GM12878 (cell line): Measurements from ENCODE around the gene COL17A1. TPM values are rescaled to one million over a fixed set of nuclear protein-coding genes. Genes with fewer than 3 reads are reported as not detected.
A peak's percentile ranks its signal among the peaks of the same experiment; 100 is the strongest.

ENCODE experiments used
- ATAC-seq: fragments of 200-7000 bp; cut with Tn5 transposase; 3 replicates; pipeline ENCODE4 v1.9.1; 2020; ENCODE audit warnings: mild to moderate bottlenecking, moderate library complexity
- BruUV-seq: library from RNA; stranded (reverse); fragments of 400-500 nt; replicated peaks from 2 replicates; lab custom pipeline; 2021; lab: Mats Ljungman, UMichigan
- CTCF ChIA-PET: fragments of 300-600 bp; sonication (Branson Sonifier 250); formaldehyde crosslinking; extraction: SDS; loops from one replicate; lab custom pipeline; 2021; ENCODE audit warnings: inconsistent platforms; lab: Yijun Ruan, JAX
- POLR2A ChIA-PET: fragments of 350-600 bp; formaldehyde crosslinking; extraction: SDS; loops from one replicate; lab custom pipeline; 2021; ENCODE audit warnings: inconsistent platforms; lab: Charles Lee
- RAD21 ChIA-PET: fragments of 300-600 bp; sonication (Branson Sonifier 250); formaldehyde crosslinking; loops from one replicate; lab custom pipeline; 2023; ENCODE audit warnings: antibody characterized with exemption; ENCODE audit not compliant: unreplicated experiment; lab: Charles Lee
- SMC1A ChIA-PET: fragments of 300-600 bp; sonication (Branson Sonifier 250); formaldehyde crosslinking; loops from one replicate; lab custom pipeline; 2023; ENCODE audit not compliant: unreplicated experiment, uncharacterized antibody; lab: Charles Lee
- DNase-seq: peaks from one replicate; pipeline ENCODE4 v3.0.0-alpha.2; 2011; ENCODE audit warnings: low read depth, low spot score
- FAIRE-seq: peaks from 3 replicates; lab custom pipeline; 2011; peaks lifted over from hg19 to GRCh38; lab: Jason Lieb, UNC
- H2AFZ ChIP-seq: 2 replicates; pipeline ENCODE4 v1.6.0; 2011; ENCODE audit warnings: low read depth, low read length, control low read depth; ENCODE audit not compliant: control insufficient read depth
- H3K27ac ChIP-seq: 2 replicates; pipeline ENCODE4 v1.5.1; 2011; ENCODE audit warnings: control low read depth; ENCODE audit not compliant: control insufficient read depth, insufficient read depth
- H3K27me3 ChIP-seq, 2 experiments: replicated peaks in 1 of 2; 2 replicates each; pipeline versions ENCODE4 v1.6.0 to v1.6.1; 2011; ENCODE audit warnings: low read length in 1 of 2; ENCODE audit not compliant: control insufficient read depth in 2 of 2, insufficient read depth in 2 of 2
- H3K36me3 ChIP-seq, 2 experiments: 2 replicates each; pipeline ENCODE4 v1.5.1; 2011; ENCODE audit warnings: low read length in 1 of 2; ENCODE audit not compliant: control insufficient read depth in 2 of 2, insufficient read depth in 2 of 2
- H3K4me1 ChIP-seq: 2 replicates; pipeline ENCODE4 v1.6.1; 2011; ENCODE audit warnings: mild to moderate bottlenecking, low read length, moderate library complexity, mixed read lengths; ENCODE audit not compliant: control insufficient read depth, insufficient read depth
- H3K4me2 ChIP-seq: 2 replicates; pipeline ENCODE4 v1.6.0; 2011; ENCODE audit warnings: control low read depth; ENCODE audit not compliant: control insufficient read depth, insufficient read depth
- H3K4me3 ChIP-seq: fragments of 200-600 bp; sonication (generic); 2 replicates; pipeline ENCODE4 v1.5.1; 2016
- H3K79me2 ChIP-seq: 2 replicates; pipeline ENCODE4 v1.6.0; 2011; ENCODE audit warnings: low read length; ENCODE audit not compliant: control insufficient read depth, insufficient read depth
- H3K9ac ChIP-seq: 2 replicates; pipeline ENCODE4 v1.8.0; 2011; ENCODE audit warnings: low read length, control low read depth, mixed read lengths; ENCODE audit not compliant: control insufficient read depth, insufficient read depth
- H3K9me3 ChIP-seq: replicated peaks from 3 replicates; pipeline ENCODE4 v1.5.1; 2011; ENCODE audit warnings: mild to moderate bottlenecking, low read length; ENCODE audit not compliant: control insufficient read depth, insufficient read depth
- H4K20me1 ChIP-seq: 2 replicates; pipeline ENCODE4 v1.6.0; 2011; ENCODE audit not compliant: control insufficient read depth, insufficient read depth
- ATF2 ChIP-seq: IDR thresholded peaks from 2 replicates; pipeline ENCODE4 v1.6.1; 2012; ENCODE audit warnings: low read length, inconsistent platforms
- CHD1 ChIP-seq: IDR thresholded peaks from 2 replicates; pipeline ENCODE4 v1.6.1; 2012; ENCODE audit warnings: low read depth, low read length, improper control_type of control experiment
- E2F4 ChIP-seq: IDR thresholded peaks from 2 replicates; pipeline ENCODE4 v1.6.1; 2012; ENCODE audit warnings: low read depth, low read length, improper control_type of control experiment
- EP300 ChIP-seq, 2 experiments: fragments of 150-350 bp in 1 of 2; IDR thresholded peaks; 2 replicates each; pipeline ENCODE4 v1.6.1; 2011 to 2012; ENCODE audit warnings: low read depth in 2 of 2, low read length in 2 of 2, borderline replicate concordance in 1 of 2, improper control_type of control experiment in 1 of 2, inconsistent platforms in 1 of 2; ENCODE audit not compliant: control insufficient read depth in 1 of 2
- HDAC6 ChIP-seq: fragments of 200-600 bp; sonication (generic); IDR thresholded peaks from one replicate; pipeline ENCODE4 v1.8.0; 2017; ENCODE audit warnings: antibody characterized with exemption; ENCODE audit not compliant: unreplicated experiment
- IRF3 ChIP-seq: fragments of 450-650 bp; IDR thresholded peaks from 2 replicates; pipeline ENCODE4 v1.6.1; 2014; ENCODE audit warnings: mild to moderate bottlenecking
- IRF4 ChIP-seq: IDR thresholded peaks from 2 replicates; pipeline ENCODE4 v1.6.1; 2011; ENCODE audit warnings: low read depth, low read length
- MAX ChIP-seq: IDR thresholded peaks from 2 replicates; pipeline ENCODE4 v1.6.1; 2012; ENCODE audit warnings: low read depth, low read length, improper control_type of control experiment
- POLR2A ChIP-seq: IDR thresholded peaks from 2 replicates; pipeline ENCODE4 v1.6.1; 2011; ENCODE audit warnings: low read depth, mild to moderate bottlenecking, low read length
- POU2F2 ChIP-seq: IDR thresholded peaks from 3 replicates; pipeline ENCODE4 v1.6.1; 2011; ENCODE audit warnings: low read depth, mild to moderate bottlenecking, low read length, borderline replicate concordance
- PRDM15 ChIP-seq: fragments of 450-650 bp; formaldehyde crosslinking; IDR thresholded peaks from 2 replicates; pipeline ENCODE4 v1.4.0; 2020; ENCODE audit warnings: mild to moderate bottlenecking, moderate library complexity
- SMAD1 ChIP-seq: fragments of 450-650 bp; IDR thresholded peaks from 2 replicates; pipeline ENCODE4 v1.6.1; 2018; ENCODE audit warnings: mild to moderate bottlenecking, low read depth; ENCODE audit not compliant: partially characterized antibody
- SUZ12 ChIP-seq: fragments of 200-600 bp; sonication (generic); IDR thresholded peaks from one replicate; pipeline ENCODE4 v1.6.1; 2018; ENCODE audit warnings: antibody characterized with exemption, mild to moderate bottlenecking; ENCODE audit not compliant: unreplicated experiment
- WGBS: methylation state at CpG from one replicate; pipeline ENCODE4 v1.1.6; 2016; ENCODE audit warnings: low lambda C conversion rate; ENCODE audit not compliant: insufficient replicate concordance, insufficient coverage; ENCODE audit errors: missing lambda C conversion rate; 5-methylcytosine and 5-hydroxymethylcytosine counted together
- in situ Hi-C: fragments of 300-500 bp; cut with MboI; formaldehyde crosslinking; loops from 9 replicates; pipeline ENCODE4 v1.14.3; 2018; ENCODE audit warnings: mixed read lengths
- intact Hi-C: fragments of 100-400 bp; cut with micrococcal nuclease; formaldehyde crosslinking; loops from one replicate; pipeline ENCODE4 v1.14.2; 2022; ENCODE audit not compliant: unreplicated experiment
- polyA plus RNA-seq, 11 experiments: library from polyadenylated mRNA; depleted of rRNA in 4 of 11; unstranded in 6 of 11; stranded (reverse) in 5 of 11; fragments of >200 nt; fragmentation: Nextera tagmentation in 4 of 11; fragmentation: Illumina TruSeq in 1 of 11; extraction: Ambion mirVana in 4 of 11; extraction: Trizol in 1 of 11; gene quantifications; 1 replicate in 1 of 11; 2 replicates in 10 of 11; pipeline versions ENCODE4 v1.2.1 to v1.2.3, GENCODE V29; 2011 to 2016; ENCODE audit warnings: inconsistent platforms in 2 of 11, missing spikeins in 2 of 11, low read depth in 1 of 11
- total RNA-seq, 4 experiments: library from RNA; depleted of rRNA in 3 of 4; stranded (reverse); fragments of >200 nt in 3 of 4; fragmentation: Illumina TruSeq in 1 of 4; extraction: Trizol in 1 of 4; gene quantifications; 2 replicates each; pipeline versions ENCODE4 v1.2.1 to v1.2.3, GENCODE V29; 2013 to 2021

Gene COL17A1
- total and polyA plus RNA-seq, 10 of the 15 experiments (the other 5 are each of a cell fraction or from before 2014, with no cell fraction given): 0.08 to 0.22 TPM; not detected in 8

- TF ChIP-seq IRF3: no peak
- TF ChIP-seq HDAC6: no peak
- TF ChIP-seq E2F4: no peak
Measured at GRCh38 chr10:103990531-103990930, 95.1 kb downstream of the COL17A1 start (continued).

- no TSS peak for BruUV-seq
- Histone ChIP-seq H3K4me3 (no peak overlapping the region), H3K9ac (no peak overlapping the region), H3K9me3 (no peaks in the 10 kb centered on the region), H3K36me3 (no peaks in the 10 kb centered on the region), H3K27ac (peak overlapping the region; percentile 20; the same call in 1 of the 2 replicates), H3K4me2 (peak overlapping the region; percentile 38; the same call in 1 of the 2 replicates), H3K4me1 (no peaks in the 10 kb centered on the region), H4K20me1 (no peaks in the 10 kb centered on the region), H2AFZ (no peak overlapping the region; the same call in 1 of the 2 replicates), H3K27me3 (no peaks in the 10 kb centered on the region), H3K79me2 (peaks cover 2% of the 10 kb centered on the region)
- in situ Hi-C loops (no loop called here), intact Hi-C loops (no loop called here)
- FAIRE-seq: peak; percentile 84
- ChIA-PET CTCF (interaction anchor here (0.7 to 2.3 kb wide), 5 partner anchors 8 to 134 kb away, joined by 3 to 9 read pairs (median 4); partner anchors contain the start of gene SFR1), POLR2A (interaction anchor here (1.6 kb wide), 1 partner anchor 134 kb away, joined by 12 read pairs; no protein-coding TSS in a partner anchor), SMC1A (interaction anchor here (1.0 to 3.2 kb wide), 8 partner anchors 9 to 138 kb away, joined by 3 to 10 read pairs (median 4); no protein-coding TSS in a partner anchor), RAD21 (interaction anchor here (1.2 to 4.3 kb wide), 4 partner anchors 20 to 132 kb away, joined by 3 to 25 read pairs (median 4); partner anchors contain the start of gene SFR1)
- WGBS: 51% methylated on average over 3 of the region's 3 CpGs
- DNase-seq: no peak
- ATAC-seq: peak; percentile 83
- no peak for TF ChIP-seq MAX
- no peak for TF ChIP-seq ATF2
- TF ChIP-seq EP300 (IDR thresholded peaks at IDR 0.05; ENCODE audit: borderline replicate concordance in 1 of 2, control insufficient read depth in 1 of 2, low read depth in 2 of 2, low read length in 2 of 2): peak in 1 of 2 experiments; percentile 65; a peak in 1 of 4 replicates
- TF ChIP-seq POLR2A: no peak
- TF ChIP-seq PRDM15 (CRISPR knock-in tag): no peak
- peak; percentile 36; the same call in 1 of the 3 replicates for TF ChIP-seq POU2F2
- no peak for TF ChIP-seq CHD1
- no peak for TF ChIP-seq SUZ12
- TF ChIP-seq SMAD1: no peak
- TF ChIP-seq IRF4: no peak
Measured at GRCh38 chr10:103990121-103990520, 95.6 kb downstream of the COL17A1 start.
